GM10266 (cell line): ENCODE measurements around the gene AP3B2.

ENCODE experiments used
- DNase-seq: peaks from one replicate; pipeline ENCODE4 v3.0.0; 2012; ENCODE audit errors: extremely low spot score
- CTCF ChIP-seq: IDR thresholded peaks from 2 replicates; pipeline ENCODE4 v1.5.1; 2012; ENCODE audit warnings: mild to moderate bottlenecking, low read depth; ENCODE audit not compliant: control insufficient read depth, insufficient read depth; ENCODE audit errors: missing control alignments

The AP3B2 gene

GRCh38 chr15:82697735-82698407 is 11.8 kb downstream of the AP3B2 start:
- TF ChIP-seq CTCF: no peak

GRCh38 chr15:82692171-82692570 is 17.5 kb downstream of the AP3B2 start:
- no peak for DNase-seq
- no peak for TF ChIP-seq CTCF

More at GRCh38 chr15:82697735-82698407, 11.8 kb downstream of the AP3B2 start:
- no peak for DNase-seq

GRCh38 chr15:82689147-82689546 is 20.5 kb downstream of the AP3B2 start:
- no peak for DNase-seq
- TF ChIP-seq CTCF: no peak

- TF ChIP-seq CTCF: no peak
- DNase-seq: no peak
Observed at GRCh38 chr15:82688691-82689090, 21.0 kb downstream of the AP3B2 start.

GRCh38 chr15:82681371-82681770 is 28.3 kb downstream of the AP3B2 start:
- DNase-seq: no peak
- TF ChIP-seq CTCF: no peak

- peak; percentile 88 for DNase-seq
Observed at GRCh38 chr15:82680200-82681102, 29.2 kb downstream of the AP3B2 start.

More at GRCh38 chr15:82680200-82681102, 29.2 kb downstream of the AP3B2 start:
- TF ChIP-seq CTCF: peak; percentile 44
